Measurements from ENCODE around the gene ACSBG1. TPM values are rescaled to one million over a fixed set of nuclear protein-coding genes. Genes with fewer than 3 reads are reported as not detected.

Gene ACSBG1
- total and polyA plus RNA-seq, 2 of the 8 experiments (the other 6 are each of a cell fraction or from before 2014, with no cell fraction given), result 5.4 to 7.1 TPM

- no peak overlapping the region for H3K27ac ChIP-seq (ENCODE audit: low read depth, low read length)
- no peak overlapping the region for H3K4me2 ChIP-seq (ENCODE audit: insufficient read depth in 1 of 2, low read depth in 2 of 2, low read length in 2 of 2)
- no peak overlapping the region for H3K14ac ChIP-seq (ENCODE audit: insufficient read length)
- H4K5ac ChIP-seq (ENCODE audit: insufficient read length, low read depth, low read length), result no peak overlapping the region
- H3K9me3 ChIP-seq (ENCODE audit: insufficient read depth in 2 of 2, low read depth in 1 of 2, low read length in 1 of 2), result no peaks in the 10 kb centered on the region
- FAIRE-seq (no peak), DNase-seq (ENCODE audit: low read depth in 1 of 2, low spot score in 2 of 2) (no peak)
- no peak overlapping the region for H3K23ac ChIP-seq (ENCODE audit: insufficient read length)
- H2BK12ac ChIP-seq (ENCODE audit: low read depth, low read length), result no peak overlapping the region
- H2BK15ac ChIP-seq (ENCODE audit: low read length), result no peak overlapping the region
- ChIA-PET POLR2A (ENCODE audit: partially characterized antibody) (interaction anchor here (0.7 to 2.7 kb wide), 6 partner anchors 9 to 172 kb away, joined by 3 to 7 read pairs (median 4); partner anchors contain the start of gene IREB2), CTCF (ENCODE audit: partially characterized antibody) (interaction anchor here (0.6 to 2.5 kb wide), 7 partner anchors 9 to 266 kb away, joined by 3 to 11 read pairs (median 4); no protein-coding TSS in a partner anchor)
- H2BK120ac ChIP-seq (replicated peaks; ENCODE audit: low read depth, low read length), result no peak overlapping the region
- H3K56ac ChIP-seq (replicated peaks; ENCODE audit: insufficient read length, low read depth, low read length), result no peak overlapping the region
- H3K9ac ChIP-seq (replicated peaks in 1 of 4; ENCODE audit: extremely low read depth in 1 of 4, low read depth in 3 of 4, low read length in 3 of 4), result no peak overlapping the region
- H3K4ac ChIP-seq (replicated peaks; ENCODE audit: insufficient read length, low read depth, low read length), result no peak overlapping the region
- no peak overlapping the region for H3K4me3 ChIP-seq (ENCODE audit: extremely low read depth in 1 of 4, insufficient read depth in 2 of 4, low read depth in 3 of 4, low read length in 4 of 4)
- H3K79me2 ChIP-seq (ENCODE audit: control insufficient read depth in 1 of 2, insufficient read depth in 2 of 2, low read length in 2 of 2), result no peaks in the 10 kb centered on the region
- H4K20me1 ChIP-seq (replicated peaks in 1 of 2; ENCODE audit: control insufficient read depth in 1 of 2, insufficient read depth in 2 of 2, low read length in 2 of 2), result no peaks in the 10 kb centered on the region
- no peak overlapping the region for H3K18ac ChIP-seq (ENCODE audit: extremely low read depth, low read length)
- H2AK5ac ChIP-seq (ENCODE audit: low read depth, low read length), result no peak overlapping the region
- H2AFZ ChIP-seq (ENCODE audit: low read length), result no peak overlapping the region
- peaks cover 0 to 19% (median 10%) of the 10 kb centered on the region in 4 experiments; a peak in 4 of 7 replicates for H3K27me3 ChIP-seq (replicated peaks in 1 of 4; ENCODE audit: control insufficient read depth in 3 of 4, extremely low read depth in 1 of 4, insufficient read depth in 3 of 4, low read length in 3 of 4)
- H3K36me3 ChIP-seq (ENCODE audit: control insufficient read depth in 2 of 4, insufficient read depth in 4 of 4, low read length in 3 of 4), result no peaks in the 10 kb centered on the region
- H3K4me1 ChIP-seq (replicated peaks in 1 of 4; ENCODE audit: control insufficient read depth in 3 of 4, insufficient read depth in 4 of 4, low read length in 3 of 4), result 0 out of 7 replicates have a peak, but pooled peaks cover 0 to 3% (median 0%) of the 10 kb centered on the region in 4 experiments
- H4K8ac ChIP-seq (ENCODE audit: extremely low read depth, insufficient read depth, low read length), result no peak overlapping the region
- H2BK5ac ChIP-seq (ENCODE audit: low read depth, low read length), result no peak overlapping the region
- H3K23me2 ChIP-seq (ENCODE audit: low read depth, low read length), result no peaks in the 10 kb centered on the region; the same call in 1 of the 2 replicates
- no peaks in the 10 kb centered on the region for H3K79me1 ChIP-seq (ENCODE audit: low read depth, low read length)
- H4K91ac ChIP-seq (replicated peaks; ENCODE audit: insufficient read length, low read length), result no peak overlapping the region
- H2BK20ac ChIP-seq (ENCODE audit: low read length), result no peak overlapping the region
- TF ChIP-seq CHD1 (IDR thresholded peaks at IDR 0.05; ENCODE audit: low read depth, low read length), result no peak
Observed at GRCh38 chr15:78266229-78266628, 31.9 kb upstream of the ACSBG1 start.

All from H1 (cell line).